GM18511 (cell line): ENCODE results near the gene DHRS7B.
"Not testable (repeated sequence)": the region's sequence is repeated elsewhere in the genome, so short reads cannot be mapped to it uniquely, and the experiment has no call there.

Experiments used
- ATAC-seq: cut with Tn5 transposase; IDR thresholded peaks from one replicate; pipeline ENCODE4 v1.9.1; 2021; ENCODE audit warnings: mild to moderate bottlenecking, moderate library complexity; ENCODE audit not compliant: unreplicated experiment

DHRS7B gene

DNA sequence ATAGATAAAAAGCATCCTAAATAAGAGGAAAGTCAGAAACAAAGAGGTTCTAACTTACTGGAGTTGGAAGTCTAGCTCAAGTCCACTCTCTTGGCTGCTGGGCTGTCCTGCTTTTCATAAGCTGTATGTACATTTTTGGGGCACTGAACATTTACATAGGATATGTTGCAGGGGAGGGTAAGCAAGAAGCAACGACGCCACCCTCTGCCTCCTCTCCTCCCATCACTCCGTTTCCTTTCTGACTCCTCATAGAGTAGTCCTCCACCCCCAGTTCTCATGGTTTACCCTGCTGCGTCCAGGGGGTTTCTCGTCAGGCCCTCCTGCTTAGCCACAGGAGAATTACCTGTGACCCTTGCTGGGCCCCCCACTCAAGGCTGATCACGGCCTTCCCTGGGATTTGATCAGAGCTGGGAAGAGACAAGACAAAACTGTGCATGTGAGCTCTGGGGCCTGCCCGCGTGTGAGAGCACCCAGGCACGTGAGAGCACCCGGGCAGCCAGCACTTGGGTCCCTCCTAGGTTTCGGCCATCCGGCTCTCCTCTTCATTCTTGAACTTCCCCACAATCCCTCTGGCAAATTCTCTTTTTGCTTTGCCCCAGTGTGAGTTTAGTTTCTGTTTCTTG, 50.1 kb downstream of the DHRS7B start:
- no peak for ATAC-seq

DNA sequence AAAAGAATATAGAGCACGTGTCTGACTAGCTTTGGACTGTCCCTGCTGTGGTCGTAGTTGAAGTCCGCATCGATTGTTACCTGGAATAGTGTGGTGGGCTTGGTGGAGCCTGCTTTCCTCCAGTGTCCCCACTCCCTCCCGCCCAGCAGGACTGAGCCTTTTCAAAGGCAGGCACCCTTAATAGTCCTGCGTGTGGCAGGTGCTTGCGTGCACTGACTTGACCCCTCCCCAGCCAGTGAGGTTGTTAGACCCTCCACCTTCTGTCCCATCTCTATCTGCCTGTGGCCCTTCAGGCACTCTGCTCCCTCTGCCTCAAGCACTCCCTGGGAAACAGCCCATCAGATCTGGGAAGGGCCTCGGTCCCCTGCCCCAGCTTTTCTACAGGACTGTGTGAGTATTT, 50.6 kb downstream of the DHRS7B start:
- no peak for ATAC-seq

DNA sequence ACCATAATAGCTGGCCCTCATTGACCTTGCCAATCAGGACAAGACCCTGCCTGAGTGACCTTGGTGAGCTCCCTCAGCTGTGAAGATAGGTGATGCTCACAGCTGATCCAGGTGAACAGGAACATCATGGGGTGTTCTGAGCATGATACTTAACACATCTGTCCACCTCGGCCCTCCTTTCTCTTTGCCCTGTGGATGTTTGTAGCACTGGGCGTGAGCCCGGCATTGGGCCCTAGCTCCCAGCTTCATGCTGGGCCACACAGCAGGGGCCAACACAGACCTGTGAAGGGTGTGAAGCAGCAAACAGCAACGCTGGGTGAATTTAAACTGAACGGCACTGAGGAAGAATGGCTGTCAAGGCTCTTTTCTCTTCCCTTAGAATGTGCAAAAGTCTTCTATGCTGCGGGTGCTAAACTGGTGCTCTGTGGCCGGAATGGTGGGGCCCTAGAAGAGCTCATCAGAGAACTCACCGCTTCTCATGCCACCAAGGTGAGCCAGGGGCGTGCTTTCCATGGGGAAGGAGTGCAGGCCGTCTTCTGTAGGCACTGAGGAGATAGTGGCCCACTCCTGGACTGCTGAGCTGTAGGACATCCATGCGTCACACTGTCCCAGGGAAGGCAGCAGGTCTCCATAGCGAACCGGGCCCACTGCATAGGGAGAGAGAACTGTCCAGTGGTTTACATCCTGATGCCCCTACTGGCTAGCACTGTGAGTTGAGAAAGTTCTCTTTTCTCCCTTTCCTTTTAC, 51.3 kb downstream of the DHRS7B start:
- no peak for ATAC-seq

DNA sequence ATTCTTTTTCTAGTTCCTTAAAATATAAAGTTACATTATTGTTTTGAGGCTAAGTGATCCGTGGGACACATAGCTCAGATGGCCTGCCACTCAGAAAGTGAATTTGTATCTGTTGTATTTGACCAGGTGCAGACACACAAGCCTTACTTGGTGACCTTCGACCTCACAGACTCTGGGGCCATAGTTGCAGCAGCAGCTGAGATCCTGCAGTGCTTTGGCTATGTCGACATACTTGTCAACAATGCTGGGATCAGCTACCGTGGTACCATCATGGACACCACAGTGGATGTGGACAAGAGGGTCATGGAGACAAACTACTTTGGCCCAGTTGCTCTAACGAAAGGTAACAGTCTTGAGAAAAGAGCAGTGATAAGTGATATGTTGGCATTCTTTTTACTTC, 56.7 kb downstream of the DHRS7B start:
- no peak for ATAC-seq

DNA sequence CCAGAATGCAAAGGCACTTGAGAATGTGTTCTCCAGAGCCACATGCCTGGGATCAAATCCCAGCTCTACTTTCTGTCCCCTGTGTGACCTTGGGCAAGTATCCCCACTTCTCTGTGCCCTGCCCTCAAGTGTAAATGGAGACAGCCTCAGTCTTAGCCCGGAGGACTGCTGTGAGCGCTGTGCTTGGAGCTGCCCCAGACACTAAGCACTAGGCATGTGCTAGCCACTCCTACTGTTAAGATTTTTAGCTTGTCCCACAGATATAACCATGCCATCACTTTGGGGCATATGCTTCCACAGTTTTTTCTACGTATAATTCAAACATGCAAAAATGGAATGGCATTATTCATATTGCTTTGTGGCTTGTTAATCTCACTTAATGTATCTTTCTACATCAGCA, 57.8 kb downstream of the DHRS7B start:
- ATAC-seq, result no peak

DNA sequence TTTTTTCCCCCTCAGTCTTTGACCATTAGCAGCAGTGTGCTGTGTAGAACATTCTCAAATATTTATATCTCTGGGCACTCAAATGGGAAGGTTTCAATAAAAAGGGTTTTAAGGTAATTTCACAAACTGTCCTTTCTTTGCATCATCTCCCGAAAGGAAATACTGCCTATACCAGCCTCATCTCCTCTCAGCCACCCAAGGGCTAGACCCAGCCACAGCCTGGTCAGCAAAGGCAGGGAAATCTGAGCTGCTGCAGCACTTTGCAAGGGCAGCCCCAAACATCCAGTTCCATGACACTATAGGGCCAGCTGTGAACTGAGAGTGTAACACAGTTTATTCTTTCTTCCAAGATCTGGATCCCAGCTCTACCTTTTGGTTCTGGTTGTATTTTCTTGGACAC, 58.3 kb downstream of the DHRS7B start:
- no peak for ATAC-seq

DNA sequence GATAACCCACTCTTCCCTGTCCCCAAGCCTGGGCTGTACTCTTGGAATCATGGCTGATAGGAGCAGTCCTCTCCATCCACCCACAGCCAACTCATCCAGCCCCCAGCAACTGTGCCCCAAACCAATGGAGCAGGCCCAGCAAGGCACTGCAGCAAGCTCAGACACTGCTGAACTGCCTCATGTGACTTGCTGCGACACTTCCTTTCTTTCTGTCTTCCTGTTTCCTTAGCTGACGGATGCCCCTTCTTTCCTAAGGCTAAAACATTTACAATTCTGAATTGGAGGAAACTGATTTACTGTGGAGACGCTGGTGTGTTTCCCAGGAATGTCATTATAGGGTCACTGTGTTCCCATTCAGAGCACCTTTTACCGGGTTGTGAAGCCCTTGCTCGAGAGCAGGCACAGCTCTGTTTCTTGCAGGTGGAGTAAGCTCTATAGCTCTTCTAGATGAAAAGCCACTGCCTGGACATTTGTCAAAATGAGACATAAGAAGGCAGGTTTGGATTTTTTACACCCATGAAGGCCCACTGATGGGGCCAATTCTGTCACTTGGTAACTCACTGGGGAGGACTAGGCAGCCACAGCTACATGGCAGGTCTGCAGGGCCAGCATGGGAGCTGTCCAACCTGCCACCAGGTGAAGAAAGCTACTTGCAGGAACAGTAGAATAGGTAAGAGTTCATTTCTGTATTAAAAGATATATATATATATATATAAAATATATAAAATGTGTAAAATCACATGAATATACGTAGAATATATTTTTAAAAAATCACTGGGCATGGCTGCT, 59.8 kb downstream of the DHRS7B start:
- ATAC-seq, result no peak

DNA sequence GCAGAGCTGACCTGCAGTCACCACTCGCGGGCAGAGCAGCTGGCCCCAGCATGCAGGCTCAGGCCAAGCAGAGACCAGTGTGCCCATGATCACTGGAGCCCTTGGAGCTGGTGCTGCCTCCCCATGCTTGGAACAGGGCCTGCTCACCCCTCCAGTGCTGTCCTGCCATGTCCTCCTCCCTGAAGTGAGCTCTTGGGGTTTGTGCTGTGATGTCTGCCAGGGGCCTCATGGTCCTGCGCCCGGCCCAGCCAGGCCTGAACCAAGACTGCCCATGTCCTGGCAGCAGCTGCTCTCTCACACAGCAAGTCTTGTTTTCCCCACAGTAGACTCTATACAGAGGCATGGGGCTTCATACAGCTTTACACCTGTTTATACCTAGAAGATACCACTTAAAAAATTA, 62.6 kb downstream of the DHRS7B start:
- ATAC-seq, result no peak

DNA sequence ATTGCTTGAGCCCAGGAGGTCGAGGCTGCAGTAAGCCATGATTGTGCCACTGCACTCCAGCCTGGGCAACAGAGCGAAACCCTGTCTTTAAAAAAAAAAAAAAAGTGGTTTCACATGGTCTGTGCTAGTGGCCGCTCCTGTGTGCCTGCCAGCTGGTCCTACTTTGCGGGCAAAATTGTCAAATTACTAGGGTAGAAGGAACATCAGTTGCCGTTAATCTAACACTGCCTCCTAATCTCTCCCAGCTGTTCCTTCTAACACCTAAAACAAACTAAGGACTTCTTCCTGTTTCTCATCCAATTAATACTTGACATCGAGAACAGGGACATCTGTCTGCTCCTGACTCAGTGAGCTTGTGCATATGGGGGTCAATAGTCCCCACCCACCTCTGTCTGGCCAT, 63.3 kb downstream of the DHRS7B start:
- ATAC-seq, result no peak

DNA sequence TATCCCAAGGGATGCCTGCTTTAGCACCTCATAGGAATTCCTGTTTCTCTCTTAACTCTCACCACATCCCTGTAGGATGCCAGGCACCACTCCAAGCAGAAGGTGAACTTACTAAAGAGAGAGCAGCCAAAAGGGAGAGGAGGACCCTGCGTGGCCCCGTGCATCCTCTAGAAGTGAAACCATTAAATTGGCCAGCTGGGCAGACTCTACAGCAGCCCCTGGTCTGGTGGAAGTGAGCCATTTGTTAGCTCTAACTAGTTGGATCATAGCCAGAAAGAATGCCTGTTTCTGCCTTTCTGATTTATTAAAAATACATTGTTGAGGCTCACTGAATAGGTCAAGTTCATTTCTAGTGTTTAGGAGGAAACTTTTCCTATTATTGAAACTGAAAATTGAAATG, 64.9 kb downstream of the DHRS7B start:
- no peak for ATAC-seq

DNA sequence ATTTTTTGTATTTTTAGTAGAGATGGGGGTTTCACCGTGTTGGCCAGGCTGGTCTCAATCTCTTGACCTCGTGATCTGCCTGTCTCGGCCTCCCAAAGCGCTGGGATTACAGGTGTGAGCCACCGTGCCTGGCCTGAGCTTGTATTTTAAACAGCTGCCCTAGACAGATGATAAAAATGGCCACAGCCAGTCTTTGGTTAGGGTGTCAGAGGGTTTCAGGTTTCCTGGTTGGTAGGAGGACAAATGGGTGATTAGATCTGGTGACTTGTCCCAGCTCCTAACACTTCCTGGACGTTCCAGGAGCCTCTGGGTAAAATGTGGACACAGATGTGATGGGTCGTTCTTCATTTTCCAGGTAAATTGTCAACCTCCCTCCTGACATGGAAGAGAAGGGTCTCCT, 65.7 kb downstream of the DHRS7B start:
- ATAC-seq, result not testable (repeated sequence)

DNA sequence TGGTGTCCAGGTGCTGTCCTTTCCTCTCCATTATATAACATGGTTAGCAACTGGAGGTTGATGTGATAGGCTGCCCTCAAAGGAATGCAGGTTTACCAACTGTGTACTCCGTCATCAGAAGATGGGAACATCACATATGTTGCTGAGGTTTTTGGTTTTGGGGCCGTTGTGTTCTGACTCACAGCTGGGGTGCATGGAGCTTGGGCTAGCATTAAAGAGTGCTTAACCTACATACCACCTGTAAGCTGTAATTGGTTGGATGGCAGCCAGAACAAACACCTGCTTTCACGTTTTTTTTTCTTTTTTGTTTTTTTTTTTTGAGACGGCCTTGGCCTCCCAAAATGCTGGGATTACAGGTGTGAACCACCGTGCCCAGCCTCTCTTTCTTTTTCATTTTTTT, 66.3 kb downstream of the DHRS7B start:
- no peak for ATAC-seq

DNA sequence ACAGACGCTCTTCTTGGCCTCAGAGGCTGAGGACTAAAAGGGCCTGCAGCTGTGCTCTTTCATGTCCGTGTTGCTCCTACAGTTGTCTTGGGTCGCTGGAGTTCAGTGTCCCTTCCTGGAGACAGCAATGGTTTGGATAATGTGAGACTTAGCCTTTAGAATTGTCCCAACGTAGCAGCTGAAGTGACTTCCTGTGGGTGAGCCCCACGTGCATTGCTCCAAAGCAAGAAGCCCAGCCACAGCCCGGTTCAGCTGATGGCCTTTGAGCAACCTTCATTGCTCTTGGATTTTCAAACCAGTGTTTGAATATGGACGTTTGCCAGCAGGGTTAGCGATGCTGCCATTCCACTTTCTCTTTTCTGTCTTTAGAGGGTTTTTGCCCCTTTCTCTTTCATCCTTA, 67.5 kb downstream of the DHRS7B start:
- ATAC-seq, result no peak

DNA sequence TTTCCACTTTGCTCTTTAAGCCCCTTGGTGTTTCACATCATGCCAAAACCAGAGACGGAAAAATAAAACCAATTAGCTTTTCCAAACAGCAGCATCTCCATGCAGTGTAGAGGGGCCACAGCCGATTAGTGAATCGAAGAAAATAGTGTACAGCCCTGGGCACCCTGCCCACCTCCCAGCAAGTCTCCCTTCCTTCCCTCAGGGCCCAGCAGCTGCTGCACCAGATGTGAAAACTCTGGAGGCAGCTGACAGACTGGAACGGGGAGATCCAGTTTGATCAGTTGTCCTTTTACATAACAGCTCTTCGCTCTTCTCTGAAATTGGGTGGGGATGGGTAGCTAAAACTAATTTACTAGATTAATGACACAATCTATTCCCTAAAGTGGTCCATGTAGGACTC, 67.9 kb downstream of the DHRS7B start:
- ATAC-seq, result no peak

DNA sequence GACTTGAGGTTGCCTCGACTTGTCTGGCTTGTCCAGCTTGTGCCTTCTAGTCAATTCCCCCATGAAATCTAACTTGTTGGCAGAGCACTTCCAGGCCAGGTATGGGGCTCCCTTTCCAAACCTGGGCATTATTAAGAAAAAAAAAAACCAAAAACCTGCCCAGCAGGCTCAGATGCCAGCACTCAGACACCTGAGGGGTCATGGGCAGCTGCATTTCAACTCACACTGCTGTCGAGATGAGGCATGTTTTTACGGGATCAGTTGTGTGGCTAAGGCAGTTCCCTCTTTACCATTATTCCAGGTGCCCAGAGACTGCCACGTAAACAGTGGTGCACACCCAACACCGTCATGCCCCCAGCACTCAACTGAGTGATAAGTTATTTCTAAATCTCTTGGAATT, 69.4 kb downstream of the DHRS7B start:
- no peak for ATAC-seq

DNA sequence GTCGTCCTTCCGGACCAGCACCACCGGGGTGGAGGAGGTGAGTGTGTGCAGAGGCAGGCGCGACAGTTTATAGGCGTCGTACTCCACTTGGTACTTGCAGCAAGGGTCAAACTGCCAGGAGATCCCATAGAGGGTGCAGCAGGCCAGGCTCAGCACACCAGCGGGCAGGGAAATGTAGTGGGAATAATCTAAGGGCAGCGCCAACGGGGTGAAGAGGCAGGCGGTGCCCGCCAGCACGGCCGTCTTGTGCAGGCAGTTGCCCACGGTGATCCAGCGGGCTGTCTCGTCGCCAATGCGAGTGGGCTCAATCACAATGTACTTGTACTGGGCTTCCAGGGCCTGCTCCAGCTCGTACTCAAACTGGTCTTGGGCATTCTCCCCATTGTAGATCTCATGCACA, 71.6 kb downstream of the DHRS7B start:
- no peak for ATAC-seq

DNA sequence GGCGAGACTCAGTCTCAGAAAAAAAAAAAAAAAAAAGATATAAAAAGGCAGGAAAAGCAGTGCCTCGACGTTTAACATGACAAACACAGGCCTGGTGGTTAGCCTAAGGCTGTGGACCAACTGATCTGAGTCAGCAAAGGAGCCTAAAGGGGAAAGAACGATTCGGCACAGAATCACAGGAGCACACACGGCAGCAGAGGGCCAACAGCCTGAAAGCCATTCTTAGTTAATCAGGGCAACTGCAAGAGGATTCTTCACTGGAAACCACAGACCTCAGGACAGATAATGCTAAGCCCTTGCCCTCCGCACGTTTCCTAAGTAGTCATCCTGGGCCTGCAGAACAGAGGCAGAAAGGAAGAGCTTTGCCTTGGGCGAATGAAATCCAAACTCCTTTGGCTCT, 72.5 kb downstream of the DHRS7B start:
- no peak for ATAC-seq

DNA sequence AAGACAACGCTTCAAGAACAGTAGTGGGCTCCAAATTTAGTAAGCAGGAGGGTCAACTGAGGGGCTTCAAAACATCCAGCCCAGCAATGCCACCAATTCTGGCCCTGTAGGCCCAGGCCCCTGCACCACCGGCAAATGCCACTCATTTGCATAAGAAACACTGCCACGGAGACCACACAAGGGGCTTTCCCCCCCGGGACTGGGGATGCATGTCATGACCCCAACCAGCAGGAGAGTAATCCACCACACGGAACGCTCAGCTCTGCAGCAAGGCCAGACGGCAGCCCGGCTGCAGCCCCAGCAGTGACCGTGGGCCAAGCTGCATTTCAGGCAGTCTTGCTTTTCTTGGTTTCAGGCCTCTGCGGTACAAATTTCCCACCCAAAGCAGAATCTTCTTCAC, 73.1 kb downstream of the DHRS7B start:
- ATAC-seq, result no peak

DNA sequence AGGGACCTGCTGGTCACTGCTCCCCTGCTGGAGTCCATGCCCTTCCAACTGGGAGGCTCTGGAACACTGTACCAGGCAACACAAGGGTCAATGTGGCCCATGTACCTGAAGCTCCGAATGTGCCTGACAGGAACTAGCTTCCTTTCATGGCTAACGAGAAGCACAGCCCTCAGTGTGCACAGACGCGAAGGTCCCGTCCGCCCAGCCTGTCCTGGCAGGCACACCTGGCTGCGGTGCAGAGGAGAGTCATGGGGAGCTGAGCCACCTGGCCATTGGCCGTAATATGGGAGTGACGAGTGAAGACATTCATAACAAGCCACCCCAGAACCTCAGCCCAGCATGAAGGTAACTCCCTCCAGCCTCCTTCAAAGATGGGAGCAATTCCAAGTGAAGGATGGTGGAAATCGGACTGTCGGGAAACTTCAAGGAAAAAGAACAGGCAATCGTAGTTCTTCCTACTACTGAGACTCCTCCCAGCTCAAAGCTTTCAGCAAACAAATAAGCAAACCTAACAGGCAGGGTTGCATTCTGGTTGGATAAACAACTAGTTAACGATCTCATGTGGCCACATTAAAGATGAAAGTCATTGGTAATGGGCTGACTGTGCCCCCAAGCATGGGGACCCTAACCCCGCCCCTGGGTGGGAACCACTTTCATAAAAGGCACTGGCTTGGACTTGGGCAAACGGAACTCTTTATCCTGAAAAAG, 74.0 kb downstream of the DHRS7B start:
- no peak for ATAC-seq

DNA sequence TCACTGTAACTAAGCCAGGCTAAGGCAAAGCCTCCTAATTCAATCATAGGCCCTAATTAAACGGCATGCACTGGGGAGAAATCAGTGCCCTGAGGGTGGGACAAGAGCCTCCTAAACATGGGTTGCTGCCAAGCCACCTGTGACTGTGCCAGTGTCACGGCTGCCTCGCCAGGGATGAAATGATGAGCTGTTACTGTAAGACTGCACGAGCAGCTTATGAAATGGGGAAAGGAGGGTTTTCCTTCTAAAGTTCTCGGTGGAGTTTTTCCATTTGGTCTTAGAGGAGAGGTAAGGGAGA, 74.5 kb downstream of the DHRS7B start:
- ATAC-seq, result no peak

DNA sequence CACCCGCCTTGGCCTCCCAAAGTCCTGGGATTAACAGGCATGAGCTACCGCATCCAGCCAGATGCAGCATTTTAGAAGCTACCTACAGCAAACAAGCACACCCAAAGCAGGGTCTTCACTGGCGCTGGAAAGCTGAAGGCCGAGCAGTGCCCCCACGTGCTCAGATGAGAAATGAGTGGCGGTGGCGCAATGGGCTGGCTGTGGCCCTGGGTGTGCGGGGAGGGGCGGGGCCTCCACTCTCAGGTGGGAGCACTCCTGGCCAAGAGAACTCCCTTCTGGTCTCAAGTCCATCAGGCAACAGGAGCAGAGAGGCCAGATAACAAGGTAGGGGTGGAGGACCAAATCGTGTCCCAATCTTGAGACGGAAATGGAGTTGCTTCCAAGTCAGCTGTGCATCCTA, 75.1 kb downstream of the DHRS7B start:
- ATAC-seq, result no peak

DNA sequence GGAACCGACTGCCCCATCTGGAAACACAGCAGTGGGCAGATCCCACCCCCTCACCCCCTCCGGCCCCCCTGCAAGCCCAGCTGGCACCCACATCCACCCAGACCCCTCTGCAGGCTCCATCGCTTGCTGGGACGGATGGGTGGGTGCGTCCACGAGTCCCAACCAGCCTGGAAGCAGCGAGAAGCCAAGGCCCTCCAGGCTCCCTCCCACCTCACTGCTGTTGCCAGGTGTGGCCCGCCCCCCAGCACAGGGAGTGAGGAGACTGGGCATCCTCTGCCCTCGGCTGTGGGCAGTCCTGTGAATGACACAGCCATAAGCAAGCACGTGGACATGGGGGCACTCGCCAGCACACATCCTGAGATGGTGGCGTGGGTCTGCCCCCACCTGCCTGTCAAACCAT, 75.7 kb downstream of the DHRS7B start:
- ATAC-seq, result no peak
